Osteoblast (primary cell): ENCODE results near the gene PDIA2. TPM values are rescaled to one million over a fixed set of nuclear protein-coding genes. Genes with fewer than 3 reads are reported as not detected.
"Not testable (repeated sequence)": the region's sequence is repeated elsewhere in the genome, so short reads cannot be mapped to it uniquely, and the experiment has no call there.

ENCODE experiments used
- DNase-seq: peaks from one replicate; pipeline ENCODE4 v3.0.0; 2011; ENCODE audit warnings: low spot score, mixed read lengths; ENCODE audit not compliant: insufficient read length; ENCODE audit errors: missing footprints
- H2AFZ ChIP-seq: 2 replicates; pipeline ENCODE4 v1.6.0; 2011; ENCODE audit warnings: mild to moderate bottlenecking, low read length
- H3K27ac ChIP-seq: 2 replicates; pipeline ENCODE4 v1.5.1; 2011; ENCODE audit warnings: mild to moderate bottlenecking, low read depth, low read length, moderate library complexity
- H3K27me3 ChIP-seq: 2 replicates; pipeline ENCODE4 v1.6.0; 2012; ENCODE audit warnings: mild to moderate bottlenecking, control low read depth, inconsistent platforms, low read length, moderate library complexity; ENCODE audit not compliant: insufficient read depth
- H3K36me3 ChIP-seq: 2 replicates; pipeline ENCODE4 v1.5.1; 2011; ENCODE audit warnings: mild to moderate bottlenecking, low read length, control low read depth, moderate library complexity; ENCODE audit not compliant: insufficient read depth
- H3K4me1 ChIP-seq: 2 replicates; pipeline ENCODE4 v1.5.1; 2011; ENCODE audit warnings: mild to moderate bottlenecking, low read length, control low read depth, moderate library complexity; ENCODE audit not compliant: insufficient read depth
- H3K4me2 ChIP-seq: 2 replicates; pipeline ENCODE4 v1.6.0; 2011; ENCODE audit warnings: mild to moderate bottlenecking, low read length; ENCODE audit not compliant: insufficient read depth
- H3K4me3 ChIP-seq: fragments of 200-600 bp; sonication (generic); 3 replicates; pipeline ENCODE4 v1.5.1; 2012; ENCODE audit warnings: mild to moderate bottlenecking, low read length, inconsistent platforms; ENCODE audit not compliant: insufficient read depth
- H3K79me2 ChIP-seq: 2 replicates; pipeline ENCODE4 v1.6.0; 2012; ENCODE audit warnings: mild to moderate bottlenecking, low read length, control low read depth, inconsistent platforms; ENCODE audit not compliant: insufficient read depth
- H3K9me3 ChIP-seq: 2 replicates; pipeline ENCODE4 v1.5.1; 2011; ENCODE audit warnings: low read depth, low read length, control low read depth
- H4K20me1 ChIP-seq: 2 replicates; pipeline ENCODE4 v1.6.0; 2012; ENCODE audit warnings: mild to moderate bottlenecking, low read length, control low read depth; ENCODE audit not compliant: insufficient read depth
- total RNA-seq: library from RNA; depleted of rRNA; stranded (reverse); fragments of >200 nt; gene quantifications from 2 replicates; pipeline ENCODE4 v1.2.3, GENCODE V29; 2012
- TF ChIP-seq, protein P1 (sequence below): IDR thresholded peaks from 2 replicates; pipeline ENCODE4 v1.5.1; 2011; ENCODE audit warnings: mild to moderate bottlenecking, low read depth, low read length, moderate library complexity; ENCODE audit errors: extremely low read depth

The PDIA2 gene
- total RNA-seq, 1 donor: not detected

DNA sequence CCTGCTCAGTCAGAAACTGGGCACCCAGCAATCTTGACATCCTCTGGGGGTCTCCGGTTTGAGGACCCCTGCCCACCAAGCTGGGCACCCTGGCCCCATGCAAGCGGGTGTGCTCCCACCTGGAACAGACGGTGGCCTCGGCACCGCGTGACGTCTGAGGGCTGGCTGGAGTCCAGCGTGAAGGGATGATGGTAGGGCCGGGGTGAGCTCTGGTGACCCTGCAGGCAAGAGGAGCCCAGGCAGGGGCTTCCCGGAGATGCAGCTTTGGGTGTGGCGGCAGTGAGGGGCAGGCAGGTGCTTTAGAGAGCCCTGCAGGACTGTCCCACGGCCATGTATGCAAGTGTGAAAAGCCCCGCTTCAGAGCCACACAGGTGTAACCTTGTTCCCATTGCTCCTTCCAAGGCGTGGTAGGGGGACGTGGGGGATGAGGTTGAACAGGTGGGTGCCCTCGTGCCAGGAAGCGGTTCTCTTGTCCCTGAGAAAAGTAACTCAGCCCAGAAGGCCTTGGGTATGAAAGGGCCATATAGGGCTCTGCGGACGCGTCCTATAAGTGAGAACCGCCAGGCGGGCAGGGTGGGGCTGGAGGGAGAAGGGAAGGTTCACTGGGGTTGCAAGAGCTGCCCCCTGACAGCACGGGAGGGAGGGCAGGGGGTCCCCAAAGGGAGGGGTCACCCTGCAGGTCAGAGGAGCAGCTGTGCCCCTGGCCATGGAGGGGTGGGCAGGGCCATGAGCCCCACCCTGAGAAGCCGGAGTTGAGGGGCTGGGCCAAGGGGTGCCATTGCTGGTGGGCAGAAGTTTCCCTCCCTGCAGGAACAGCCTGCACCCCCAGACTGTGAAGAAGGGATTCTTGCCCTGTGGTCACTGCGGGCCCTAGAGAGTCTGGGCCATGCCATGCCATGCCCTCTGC is 16.5 kb upstream of the PDIA2 start:
- H3K36me3 ChIP-seq: peaks cover 3% of the 10 kb centered on the region
- no peak overlapping the region for H3K4me3 ChIP-seq
- TF ChIP-seq, protein P1, sequence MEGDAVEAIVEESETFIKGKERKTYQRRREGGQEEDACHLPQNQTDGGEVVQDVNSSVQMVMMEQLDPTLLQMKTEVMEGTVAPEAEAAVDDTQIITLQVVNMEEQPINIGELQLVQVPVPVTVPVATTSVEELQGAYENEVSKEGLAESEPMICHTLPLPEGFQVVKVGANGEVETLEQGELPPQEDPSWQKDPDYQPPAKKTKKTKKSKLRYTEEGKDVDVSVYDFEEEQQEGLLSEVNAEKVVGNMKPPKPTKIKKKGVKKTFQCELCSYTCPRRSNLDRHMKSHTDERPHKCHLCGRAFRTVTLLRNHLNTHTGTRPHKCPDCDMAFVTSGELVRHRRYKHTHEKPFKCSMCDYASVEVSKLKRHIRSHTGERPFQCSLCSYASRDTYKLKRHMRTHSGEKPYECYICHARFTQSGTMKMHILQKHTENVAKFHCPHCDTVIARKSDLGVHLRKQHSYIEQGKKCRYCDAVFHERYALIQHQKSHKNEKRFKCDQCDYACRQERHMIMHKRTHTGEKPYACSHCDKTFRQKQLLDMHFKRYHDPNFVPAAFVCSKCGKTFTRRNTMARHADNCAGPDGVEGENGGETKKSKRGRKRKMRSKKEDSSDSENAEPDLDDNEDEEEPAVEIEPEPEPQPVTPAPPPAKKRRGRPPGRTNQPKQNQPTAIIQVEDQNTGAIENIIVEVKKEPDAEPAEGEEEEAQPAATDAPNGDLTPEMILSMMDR: no peak
- H3K27me3 ChIP-seq: no peaks in the 10 kb centered on the region
- H3K9me3 ChIP-seq: no peaks in the 10 kb centered on the region
- H2AFZ ChIP-seq: no peak overlapping the region
- H3K4me1 ChIP-seq: no peaks in the 10 kb centered on the region
- H4K20me1 ChIP-seq: peaks cover 4% of the 10 kb centered on the region
- no peak overlapping the region for H3K27ac ChIP-seq
- peak; percentile 67 for DNase-seq
- H3K79me2 ChIP-seq: no peaks in the 10 kb centered on the region
- H3K4me2 ChIP-seq: no peak overlapping the region

DNA sequence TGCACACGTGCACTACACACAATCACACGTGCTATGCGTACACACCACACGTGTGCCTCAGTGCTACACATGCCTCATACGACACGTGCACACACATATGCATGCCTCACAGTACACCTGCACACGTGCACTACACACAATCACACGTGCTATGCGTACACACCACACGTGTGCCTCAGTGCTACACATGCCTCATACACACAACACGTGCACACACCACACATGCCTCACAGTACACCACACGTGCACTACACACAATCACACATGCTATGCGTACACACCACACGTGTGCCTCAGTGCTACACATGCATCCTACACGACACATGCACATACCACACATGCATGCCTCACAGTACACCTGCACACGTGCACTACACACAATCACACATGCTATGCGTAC is 15.4 kb upstream of the PDIA2 start:
- not testable (repeated sequence) for H4K20me1 ChIP-seq, DNase-seq, H2AFZ ChIP-seq, H3K4me1 ChIP-seq, H3K4me2 ChIP-seq, H3K27ac ChIP-seq, H3K9me3 ChIP-seq, H3K27me3 ChIP-seq, H3K79me2 ChIP-seq, H3K36me3 ChIP-seq, H3K4me3 ChIP-seq

DNA sequence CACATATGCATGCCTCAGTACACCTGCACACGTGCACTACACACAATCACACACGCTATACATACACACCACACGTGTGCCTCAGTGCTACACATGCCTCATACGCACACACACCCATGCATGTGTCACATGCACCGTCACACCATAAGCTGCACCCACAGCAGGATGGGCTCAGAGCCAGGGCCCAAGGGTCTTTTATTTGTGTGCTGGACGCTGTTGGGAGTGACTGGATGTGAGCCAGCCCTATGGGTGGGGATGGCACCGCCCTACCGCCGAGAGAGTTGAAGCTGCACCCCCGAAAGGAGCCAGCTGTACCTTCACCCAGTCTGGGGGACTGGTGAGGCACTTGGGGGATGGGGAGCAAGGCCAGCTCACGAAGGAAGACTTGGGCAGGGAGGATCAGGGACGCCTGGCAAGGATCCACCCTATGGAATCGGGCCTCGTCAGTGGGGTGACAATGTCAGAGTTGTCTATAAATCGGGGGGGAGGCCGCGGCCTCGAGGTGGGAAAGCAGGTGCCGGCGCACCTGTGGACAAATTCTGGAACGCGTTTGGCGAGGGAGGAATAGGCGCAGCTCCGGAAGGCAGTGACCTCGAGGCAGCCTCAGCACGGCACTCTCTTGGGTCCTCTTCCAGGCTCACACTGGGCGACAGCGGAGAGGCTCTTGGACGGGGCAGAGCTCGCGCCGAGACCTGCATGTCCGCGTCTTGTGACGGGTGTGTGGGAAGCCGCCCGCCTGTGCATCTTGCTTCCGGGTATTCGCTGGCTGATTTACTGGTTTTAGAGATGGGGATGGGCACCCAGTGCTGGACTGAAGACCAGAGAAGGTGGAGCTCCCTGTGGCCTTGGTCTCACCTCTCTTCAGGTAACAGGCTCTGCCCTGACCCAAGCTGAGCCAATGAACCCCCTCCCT is 14.6 kb upstream of the PDIA2 start:
- no peaks in the 10 kb centered on the region for H3K4me1 ChIP-seq
- H4K20me1 ChIP-seq: peaks cover 4% of the 10 kb centered on the region
- no peak overlapping the region for H3K27ac ChIP-seq
- DNase-seq: peak; percentile 54
- H3K9me3 ChIP-seq: no peaks in the 10 kb centered on the region
- H3K4me2 ChIP-seq: no peak overlapping the region
- H3K36me3 ChIP-seq: peaks cover 3% of the 10 kb centered on the region
- H3K79me2 ChIP-seq: no peaks in the 10 kb centered on the region
- no peak overlapping the region for H3K4me3 ChIP-seq
- no peak overlapping the region for H2AFZ ChIP-seq
- TF ChIP-seq, protein P1: no peak
- no peaks in the 10 kb centered on the region for H3K27me3 ChIP-seq

DNA sequence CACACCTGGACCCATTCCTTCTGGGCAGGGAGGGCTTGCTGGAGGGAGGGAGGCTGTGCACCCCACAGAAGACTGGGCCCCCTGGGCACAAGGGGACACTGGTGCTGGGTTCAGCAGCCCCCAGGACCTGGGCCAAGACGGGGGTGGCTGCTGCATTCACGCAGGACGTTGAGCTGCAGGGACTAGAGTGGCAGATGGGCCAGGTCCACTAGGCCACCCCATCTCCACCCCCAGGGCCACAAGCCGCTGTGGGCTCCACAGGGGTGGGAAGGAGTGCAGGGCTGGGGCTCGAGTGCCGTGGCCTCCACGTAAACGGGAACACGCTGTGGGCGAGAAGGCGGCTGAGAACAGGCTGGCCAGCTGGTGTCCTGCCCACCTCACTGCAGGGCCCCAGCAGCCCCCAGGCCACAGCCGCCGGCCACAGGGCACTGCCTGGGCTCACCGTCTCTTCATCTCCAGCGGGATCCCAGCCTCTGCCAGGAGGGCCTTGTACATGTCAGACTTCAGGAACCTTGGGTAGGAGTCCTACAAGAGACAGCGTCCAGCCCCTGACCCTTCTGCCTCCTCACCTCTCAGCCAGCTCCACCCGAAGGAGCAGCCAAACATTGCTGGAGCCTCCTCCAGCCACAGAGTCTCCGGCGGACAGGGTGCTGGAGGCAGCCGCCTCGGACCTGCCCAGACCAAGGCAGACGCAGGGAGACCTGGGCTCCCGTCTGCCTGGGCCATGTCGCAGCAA is 13.7 kb upstream of the PDIA2 start:
- TF ChIP-seq, protein P1: no peak
- peak; percentile 79 for DNase-seq
- H3K36me3 ChIP-seq: peaks cover 3% of the 10 kb centered on the region
- peaks cover 4% of the 10 kb centered on the region for H4K20me1 ChIP-seq
- H3K4me3 ChIP-seq: no peak overlapping the region
- H2AFZ ChIP-seq: no peak overlapping the region
- no peaks in the 10 kb centered on the region for H3K79me2 ChIP-seq
- H3K4me2 ChIP-seq: no peak overlapping the region
- no peaks in the 10 kb centered on the region for H3K4me1 ChIP-seq
- H3K9me3 ChIP-seq: no peaks in the 10 kb centered on the region
- peaks cover 3% of the 10 kb centered on the region for H3K27me3 ChIP-seq
- no peak overlapping the region for H3K27ac ChIP-seq
